Stimulated activated CD4-positive, alpha-beta T cell treated with anti-CD3 and anti-CD28 coated beads, Interleukin-2, amount 100 ng/mL, for 4 hours (primary cell): ENCODE results near the gene MNX1.

ENCODE experiments used
- DNase-seq: peaks from one replicate; pipeline ENCODE4 v3.0.0-alpha.2; 2020; ENCODE audit warnings: low read depth

MNX1 gene

DNA sequence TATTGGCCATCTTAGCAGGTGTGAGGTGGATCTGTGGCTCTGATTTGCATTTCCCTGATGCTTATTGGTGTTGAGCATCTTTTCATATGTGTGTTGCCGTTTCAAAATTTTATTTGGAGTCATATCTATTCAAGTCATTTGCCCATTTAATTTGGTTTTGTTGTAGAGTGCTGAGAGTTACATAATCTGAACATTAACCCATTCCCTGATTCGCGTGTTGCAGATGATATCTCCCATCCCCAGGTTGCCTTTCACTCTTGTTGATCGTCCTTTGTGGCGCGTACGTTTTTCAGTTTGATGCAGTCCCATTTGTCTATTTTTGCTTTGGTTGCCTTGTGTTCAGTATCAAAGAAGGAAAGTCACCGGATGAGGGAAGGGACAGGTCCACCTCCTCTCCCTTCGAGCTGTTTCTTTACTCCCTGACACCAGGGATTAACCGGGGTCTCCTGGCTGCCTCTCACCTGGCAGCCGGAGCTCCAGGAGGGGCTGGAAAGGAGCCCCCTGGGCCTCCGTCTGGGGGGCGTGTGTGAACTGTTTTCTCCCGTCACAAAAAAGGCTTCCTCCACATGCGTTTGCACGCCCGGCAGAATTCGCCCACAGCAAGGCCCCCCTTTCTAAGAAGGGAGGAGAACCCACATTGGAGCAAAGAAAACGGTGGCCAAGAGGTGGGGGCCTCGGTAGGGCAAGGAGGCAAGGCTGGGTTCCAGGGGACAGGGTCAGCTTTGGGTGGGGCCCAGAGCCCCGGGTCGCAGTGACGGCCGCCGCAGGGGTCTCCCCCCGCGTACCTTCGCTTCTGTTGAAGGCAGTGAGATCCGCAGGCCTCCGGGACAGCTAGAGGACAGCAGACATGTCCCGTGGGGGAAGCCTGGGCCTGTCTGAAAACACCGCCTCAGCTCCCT is 8.3 kb downstream of the MNX1 start:
- no peak for DNase-seq

DNA sequence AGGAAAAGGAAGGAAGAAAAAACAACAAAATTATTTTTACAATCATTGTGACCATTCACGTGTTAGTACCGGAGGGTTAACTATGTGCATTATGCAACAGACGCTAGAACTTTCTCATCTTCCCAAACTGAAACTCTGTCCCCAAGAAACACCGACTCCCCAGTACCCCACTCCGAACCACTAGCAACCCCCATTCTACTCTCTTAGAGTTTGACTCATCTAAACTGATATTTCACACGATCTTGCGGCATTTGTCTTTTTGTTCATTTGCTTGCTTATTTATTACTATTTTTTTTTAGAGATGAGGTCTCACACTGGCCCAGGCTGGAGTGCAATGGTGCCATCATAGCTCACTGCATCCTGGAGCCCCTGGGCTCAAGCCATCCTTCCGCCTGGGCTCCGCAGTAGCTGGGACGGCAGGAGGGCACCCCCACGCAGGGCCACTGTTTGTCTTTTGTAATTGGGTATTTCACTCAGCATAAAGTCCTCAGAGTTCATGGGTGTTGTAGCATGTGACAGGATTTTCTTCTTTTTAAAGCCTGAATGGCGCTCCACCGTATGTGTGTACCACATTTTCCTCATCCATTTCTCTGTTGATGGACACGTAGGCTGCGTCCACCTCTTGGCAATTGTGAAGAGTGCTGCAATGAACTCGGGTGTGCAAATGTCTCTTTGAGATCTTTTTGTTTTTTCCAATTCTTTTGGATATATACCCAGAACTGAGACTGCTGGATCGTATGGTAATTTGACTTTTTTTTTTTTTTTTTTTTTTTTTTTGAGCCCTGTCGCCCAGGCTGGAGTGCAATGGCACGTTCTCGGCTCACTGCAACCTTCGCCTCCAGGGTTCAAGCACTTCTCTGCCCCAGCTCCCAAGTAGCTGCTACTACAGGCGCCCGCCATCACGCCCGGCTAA is 9.5 kb downstream of the MNX1 start:
- no peak for DNase-seq

DNA sequence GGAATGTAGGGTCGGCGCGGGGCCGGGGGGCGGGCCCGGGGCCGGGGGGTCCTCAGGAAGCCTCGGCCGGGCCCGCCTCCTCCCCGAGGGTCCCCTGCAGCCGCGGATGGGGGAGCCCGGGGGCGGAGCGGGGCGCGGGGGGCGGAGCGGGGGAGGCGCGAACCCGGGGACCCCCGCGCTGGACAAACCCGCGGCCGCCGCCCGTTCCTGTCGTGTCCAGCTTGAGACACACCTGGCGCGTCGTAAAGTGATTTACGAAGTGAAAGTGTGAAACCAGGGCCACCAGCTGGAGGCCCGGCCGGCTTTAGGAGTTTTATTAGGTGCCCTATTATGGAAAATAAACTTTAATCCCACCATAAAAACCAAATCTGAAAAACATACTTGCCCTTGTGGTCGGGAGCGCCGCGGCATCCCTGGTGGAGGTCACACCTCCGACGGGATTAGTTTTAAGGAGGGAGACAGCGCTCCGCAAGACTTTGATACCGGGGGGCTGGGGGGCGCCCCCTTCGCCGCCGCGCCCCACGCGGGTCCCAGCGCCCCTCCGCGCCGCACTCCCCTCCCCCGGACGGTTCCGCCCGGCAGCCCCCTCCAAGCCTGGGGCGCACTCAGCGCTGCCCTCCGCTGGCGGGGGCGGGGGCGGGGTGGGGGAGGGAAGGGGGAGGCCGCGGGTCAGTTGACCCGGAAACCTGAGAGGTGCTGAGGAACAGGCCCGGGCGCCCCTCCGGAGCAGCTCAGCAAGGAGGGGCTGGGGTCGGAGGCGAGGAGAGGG is 10.3 kb downstream of the MNX1 start:
- DNase-seq: no peak

DNA sequence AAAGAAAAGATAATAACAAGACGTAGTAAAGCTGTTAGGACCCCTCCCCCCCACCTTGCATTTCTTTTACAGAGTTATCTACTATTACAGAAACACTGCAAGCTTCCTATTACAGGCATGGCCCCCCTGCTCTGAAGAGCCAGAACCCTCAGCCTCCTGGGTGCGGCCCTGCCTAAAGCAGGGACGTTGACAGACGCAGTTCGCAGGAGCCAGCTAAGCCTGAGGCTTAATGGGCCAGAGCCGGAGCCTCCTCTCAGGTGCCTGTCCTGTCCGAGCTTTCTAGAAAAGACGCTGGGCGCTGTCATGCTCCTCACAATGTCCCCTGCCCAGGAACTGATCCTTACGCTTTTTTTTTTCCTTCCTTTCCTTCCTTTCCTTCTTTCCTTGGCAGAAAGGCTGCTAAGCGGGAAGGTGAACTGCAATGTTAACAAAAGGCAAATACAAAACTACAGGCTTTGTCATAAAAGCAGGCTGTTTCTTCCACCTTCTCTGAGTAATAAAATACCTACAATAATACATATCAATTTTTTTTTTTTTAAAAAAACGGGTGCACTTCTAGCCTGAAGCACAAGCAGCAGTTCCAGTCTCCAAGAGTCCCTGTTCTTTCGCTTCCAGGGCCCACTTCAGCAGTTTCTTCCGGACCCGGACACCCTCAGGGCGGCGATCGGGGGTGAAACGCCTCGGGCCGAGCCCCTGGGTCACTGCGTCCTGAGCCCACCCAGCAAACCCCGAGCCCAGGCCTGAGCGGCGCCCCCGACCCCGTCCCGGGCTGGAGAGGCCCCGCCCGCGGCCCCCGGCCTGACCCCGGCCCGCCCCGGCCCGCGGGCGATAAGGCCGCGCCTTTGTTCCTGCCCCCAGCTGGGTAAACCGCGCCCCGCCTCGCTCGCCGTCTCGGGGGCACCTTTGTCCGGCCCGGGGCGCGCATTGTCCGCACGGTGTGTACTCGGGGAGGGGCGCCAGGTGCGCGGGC is 11.2 kb downstream of the MNX1 start:
- DNase-seq: no peak

DNA sequence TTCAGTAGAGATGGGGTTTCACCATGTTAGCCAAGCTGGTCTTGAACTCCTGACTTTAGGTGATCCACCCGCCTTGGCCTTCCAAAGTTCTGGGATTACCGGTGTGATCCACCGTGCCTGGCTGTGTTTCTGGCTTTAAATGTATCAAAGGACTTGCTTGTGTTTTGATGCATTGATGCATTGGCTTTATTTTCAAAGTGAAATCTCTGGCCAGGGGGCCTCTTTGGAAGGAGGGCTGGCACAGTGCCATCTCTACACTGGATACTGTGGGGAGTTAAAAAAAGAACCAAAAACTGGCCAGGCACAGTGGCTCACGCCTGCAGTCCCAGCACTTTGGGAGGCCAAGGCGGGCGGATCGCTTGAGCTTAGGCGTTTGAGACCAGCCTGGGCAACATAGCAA is 16.0 kb downstream of the MNX1 start:
- no peak for DNase-seq

DNA sequence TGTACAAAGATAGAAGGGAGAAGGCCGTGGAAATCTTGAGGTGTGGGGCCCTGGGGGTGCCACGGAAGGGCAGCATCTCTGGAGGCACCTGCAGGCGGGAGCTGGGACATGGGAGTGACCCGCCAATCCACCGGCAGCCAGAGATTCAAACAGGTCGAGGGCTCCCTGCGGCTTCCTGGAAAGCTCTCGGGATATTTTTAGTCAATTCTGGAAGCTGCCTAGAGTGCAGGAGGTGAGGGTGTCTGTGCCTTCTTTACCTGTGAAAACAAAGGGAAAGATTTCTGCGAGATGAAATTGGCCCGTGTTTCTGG is 16.6 kb downstream of the MNX1 start:
- no peak for DNase-seq

DNA sequence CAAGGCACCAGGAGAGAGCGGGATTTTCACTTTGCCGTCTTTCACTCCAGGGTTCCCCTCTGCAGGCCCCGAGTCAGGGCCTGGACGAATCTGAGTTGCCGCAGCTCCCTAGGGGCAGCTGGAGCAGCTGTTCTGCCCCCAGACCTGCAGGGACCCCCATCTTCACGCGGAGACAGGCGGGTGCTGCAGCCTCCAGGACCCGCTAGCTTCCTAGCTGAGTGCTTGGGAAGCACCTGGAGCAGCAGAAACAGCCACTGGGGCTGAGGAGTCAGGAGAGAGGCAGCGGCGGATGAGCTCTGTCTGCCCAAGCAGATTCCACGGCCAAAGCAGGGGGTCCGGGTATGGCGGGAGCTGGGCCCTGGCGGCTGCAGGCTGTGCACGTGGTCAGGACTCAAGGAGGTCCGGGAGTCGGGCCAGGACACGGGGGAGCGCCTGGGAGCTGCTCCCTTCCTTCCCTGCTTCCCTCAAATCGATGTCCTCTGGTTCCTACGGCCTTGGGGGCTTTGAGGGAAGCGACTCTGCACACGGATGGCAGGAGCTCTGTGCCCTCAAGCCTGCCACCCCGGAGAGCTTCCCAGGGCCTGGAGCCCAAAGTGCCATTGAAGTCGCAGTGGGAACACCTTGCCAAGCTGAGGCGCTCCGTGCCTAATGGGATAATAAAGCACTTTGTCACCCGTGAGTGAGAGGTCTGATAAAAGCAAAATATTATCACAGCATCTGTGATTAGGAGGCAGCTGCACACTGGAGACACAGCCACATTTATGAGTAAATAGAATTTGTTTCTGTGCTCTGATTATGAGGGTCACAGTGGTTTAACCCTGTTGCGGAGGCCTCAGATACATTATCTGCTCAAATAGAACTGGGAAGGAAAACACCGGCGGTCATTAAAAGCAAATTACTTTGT is 17.2 kb downstream of the MNX1 start:
- DNase-seq: no peak

DNA sequence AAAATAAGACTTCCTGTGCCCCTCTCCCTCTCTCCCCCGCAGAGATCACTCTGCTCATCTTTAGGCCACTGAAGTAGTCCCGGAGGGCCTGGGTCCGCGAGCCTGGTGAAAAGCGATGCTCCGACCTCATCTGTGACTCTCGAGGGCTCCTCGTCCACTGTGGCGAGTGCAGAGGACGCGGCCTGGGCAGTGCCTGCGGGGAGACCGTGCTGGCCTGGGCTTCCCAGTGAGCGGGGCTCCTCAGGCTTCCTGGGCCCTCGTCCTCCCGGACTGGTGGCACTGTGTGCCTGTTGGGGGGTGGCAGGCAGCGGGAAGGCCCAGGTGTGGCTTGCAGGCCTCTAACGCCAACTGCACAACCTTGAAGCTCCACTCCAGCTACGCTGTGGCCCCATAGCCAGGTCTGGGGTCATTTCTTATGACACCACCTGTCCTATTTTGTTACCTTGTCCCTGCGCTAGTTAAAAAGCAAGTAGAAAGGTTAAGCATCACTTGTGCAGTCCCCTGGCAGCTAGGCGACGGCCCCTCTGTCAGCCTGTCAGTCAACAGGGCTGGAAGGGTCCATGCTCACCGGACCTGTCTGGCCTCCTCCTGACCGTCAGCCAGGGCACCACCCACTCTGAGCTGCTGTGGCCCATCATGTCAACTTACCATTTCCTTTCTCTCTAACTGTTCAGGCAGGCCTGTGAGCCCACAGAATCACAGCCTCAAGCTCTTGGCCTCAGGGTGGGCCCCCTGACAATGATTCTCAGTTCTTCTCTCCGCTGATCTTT is 20.5 kb downstream of the MNX1 start:
- no peak for DNase-seq

DNA sequence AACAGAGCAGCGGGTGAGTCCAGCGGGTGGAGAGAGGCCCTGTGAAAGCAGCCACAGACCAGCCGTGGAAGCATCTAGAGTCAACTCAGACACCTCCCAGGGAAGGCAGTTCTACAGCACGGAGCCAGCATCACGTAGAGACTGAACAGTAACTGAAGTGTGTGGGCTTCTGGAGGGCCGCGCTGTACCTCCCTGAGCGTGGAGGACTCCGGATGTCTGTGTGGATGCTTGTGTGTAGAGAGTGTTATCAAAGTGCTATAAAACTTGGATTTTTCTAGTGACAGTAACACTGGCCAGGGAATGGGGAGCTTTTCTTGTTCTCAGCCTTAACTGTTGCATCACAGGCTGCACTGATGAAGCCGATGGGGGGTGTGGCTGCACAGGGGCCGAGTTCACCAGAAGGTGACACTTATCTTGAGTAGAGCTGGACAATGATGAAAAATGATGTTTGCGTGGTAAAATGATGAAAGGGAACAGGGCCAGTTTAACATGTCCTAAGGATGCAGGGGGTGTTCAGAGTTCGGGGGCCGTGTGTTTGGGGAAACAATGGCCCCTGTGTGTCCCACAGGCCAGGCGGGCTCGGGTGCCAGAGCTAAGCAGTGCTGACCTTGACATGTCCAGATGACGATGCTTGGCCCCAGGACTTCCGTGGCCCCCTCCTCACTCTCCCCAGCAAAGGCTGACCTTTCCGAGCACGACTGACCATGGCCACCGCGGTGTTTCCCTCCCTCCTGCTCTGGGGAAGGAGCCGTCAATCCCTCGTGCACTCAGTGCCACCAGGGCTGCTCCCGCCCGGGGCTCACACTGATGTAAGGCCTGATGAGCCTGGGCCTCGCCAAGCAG is 21.9 kb downstream of the MNX1 start:
- no peak for DNase-seq

DNA sequence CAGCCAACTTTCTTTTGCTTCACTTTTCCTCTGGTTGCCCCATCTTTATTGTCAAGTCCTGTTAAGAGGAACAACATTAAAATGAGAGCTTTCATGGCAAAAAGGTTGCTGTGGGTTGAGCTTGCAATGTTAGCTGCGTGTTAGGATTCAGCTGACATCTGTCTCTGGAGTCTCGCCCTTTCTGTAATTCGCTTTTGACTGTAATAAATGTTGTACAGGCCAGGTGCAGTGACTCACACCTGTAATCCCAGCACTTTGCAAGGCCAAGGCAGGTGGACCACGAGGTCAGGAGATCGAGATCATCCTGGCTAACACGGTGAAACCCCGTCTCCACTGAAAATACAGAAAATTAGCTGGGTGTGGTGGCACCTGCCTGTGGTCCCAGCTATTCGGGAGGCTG is 24.1 kb downstream of the MNX1 start:
- no peak for DNase-seq

DNA sequence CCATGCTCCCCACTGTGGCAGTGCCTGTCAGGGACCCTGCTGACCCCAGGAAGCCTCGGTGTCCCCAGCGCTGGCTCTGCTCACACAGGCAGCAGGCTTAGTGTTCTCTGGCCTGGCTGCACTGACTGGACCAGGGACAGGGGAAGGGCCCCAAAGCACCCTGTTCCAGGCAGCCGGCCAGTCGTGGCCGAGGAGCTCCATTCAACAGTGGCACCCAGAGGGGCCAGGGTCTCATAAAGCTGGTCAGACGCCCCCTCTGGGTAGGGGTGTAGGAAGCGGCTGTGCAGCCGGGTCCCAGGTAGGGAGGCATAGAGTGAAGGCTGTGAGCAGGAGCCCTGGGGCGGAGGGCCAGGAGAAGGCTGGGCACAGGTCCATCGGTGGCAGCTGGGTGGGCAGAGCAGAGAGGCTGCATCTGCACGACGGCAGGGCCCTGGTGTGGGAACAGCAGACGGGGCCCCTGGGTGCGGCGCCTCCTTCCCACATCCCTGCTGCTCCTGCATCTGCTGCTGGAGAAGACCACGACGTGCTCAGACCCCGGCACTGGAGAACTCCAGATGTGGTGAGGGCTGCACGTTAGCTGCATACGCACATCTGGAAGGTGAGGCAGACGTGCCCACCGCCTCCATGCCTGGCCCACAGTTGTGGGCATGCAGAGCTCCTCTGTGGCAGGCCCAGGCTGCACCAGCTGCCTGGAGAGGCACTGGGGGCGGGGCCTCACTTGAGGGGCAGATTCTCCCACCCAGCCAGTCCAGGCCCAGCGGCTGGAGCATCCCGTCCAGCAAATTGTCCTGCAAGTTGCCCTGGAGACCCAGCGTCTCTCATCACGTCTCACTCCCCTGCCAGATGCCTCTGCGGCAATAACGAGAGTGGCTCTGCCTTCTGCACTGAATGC is 25.1 kb downstream of the MNX1 start:
- no peak for DNase-seq

DNA sequence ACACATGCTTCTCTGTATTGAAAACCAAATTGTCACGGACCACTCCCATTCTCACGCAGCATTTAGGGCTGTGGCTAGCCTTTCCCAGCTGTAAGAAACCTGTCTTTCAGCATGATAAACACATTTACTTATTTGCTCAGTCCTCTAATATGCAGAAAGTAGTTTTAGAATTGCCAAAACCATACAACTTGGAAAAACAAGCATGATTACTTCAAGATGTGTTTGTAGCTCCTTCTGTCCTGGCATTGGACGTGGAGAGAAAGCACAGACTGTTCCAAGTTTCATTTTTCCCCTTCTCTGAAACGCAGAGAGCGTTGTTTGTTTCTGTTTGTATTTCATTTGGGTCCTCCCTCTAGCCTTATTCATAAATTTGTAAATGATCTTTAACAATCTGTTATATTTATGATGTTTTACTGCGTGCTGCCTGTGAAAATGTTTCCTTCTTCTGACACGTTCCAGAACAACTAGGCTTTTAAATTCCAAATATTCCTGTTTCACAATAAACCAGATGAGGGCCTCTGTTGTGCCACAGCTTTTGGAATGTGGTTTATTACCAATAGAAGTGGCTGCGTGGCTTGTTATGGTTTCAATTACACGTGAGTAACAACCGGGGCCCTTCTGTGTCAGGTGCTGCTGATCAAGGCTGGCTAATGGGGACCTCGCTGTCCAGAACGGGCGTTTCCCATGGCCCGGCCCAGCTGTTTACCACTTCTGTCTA is 26.1 kb downstream of the MNX1 start:
- no peak for DNase-seq

DNA sequence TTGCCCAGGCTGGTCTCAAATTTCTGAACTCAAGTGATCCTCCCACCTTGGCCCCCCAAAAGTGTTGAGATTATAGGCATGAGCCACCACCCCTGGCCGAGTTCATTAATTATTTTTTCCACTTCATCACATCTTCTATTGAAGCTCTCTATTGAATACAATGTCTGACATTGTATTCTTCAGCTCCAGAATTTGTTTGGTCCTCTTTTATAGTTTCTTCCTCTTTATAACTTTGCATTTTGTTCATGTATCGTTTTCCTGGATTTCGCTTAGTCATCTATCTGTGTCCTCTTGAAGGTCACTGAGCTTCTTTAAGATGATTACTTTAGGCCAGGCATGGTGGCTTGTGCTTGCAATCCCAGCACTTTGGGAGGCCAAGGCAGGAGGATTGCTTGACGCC is 30.8 kb downstream of the MNX1 start:
- DNase-seq: no peak

DNA sequence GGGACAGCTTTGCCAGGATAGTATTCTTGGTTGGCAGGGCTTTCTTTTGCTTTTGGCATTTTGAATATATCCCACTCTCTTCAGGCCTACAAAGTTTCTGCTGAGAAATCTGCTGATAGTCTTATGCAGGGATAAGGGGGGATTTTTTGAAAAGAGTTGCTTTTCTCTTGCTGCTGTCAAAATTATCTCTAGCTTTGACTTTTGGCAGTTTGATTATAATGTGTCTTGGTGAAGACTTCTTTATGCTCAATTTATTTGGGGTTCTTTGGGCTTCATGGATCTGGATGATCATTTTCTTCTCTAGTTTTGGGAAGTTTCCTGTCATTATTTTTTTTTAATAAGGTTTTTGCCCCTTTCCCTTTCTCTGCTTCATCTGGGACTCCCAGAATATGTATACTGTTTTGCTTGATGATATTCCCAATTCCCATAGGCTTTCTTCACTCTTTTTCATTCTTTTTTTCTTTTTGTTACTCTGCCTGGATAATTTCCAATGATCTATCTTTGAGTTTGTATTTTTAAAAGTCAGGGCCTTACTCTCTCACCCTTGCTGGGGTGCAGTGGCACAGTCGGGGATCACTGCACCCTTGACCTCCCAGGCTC is 31.4 kb downstream of the MNX1 start:
- DNase-seq: no peak

DNA sequence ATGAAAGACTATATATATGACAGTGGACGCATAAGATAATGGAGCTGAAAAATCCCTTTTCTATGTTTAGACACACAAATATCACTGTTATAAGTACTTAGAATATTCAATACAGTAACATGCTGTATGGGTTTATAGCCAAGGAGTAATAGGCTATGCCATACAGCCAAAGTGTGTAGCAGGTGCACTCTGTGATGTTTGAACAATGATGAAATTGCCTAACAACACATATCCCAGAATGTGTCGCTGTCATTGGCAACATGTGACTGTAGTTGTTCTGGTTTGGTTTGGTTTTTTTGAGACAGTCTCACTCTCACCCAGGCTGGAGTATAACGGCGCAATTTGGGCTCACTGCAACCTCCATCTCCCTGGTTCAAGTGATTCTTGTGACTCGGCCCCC is 34.8 kb downstream of the MNX1 start:
- no peak for DNase-seq

DNA sequence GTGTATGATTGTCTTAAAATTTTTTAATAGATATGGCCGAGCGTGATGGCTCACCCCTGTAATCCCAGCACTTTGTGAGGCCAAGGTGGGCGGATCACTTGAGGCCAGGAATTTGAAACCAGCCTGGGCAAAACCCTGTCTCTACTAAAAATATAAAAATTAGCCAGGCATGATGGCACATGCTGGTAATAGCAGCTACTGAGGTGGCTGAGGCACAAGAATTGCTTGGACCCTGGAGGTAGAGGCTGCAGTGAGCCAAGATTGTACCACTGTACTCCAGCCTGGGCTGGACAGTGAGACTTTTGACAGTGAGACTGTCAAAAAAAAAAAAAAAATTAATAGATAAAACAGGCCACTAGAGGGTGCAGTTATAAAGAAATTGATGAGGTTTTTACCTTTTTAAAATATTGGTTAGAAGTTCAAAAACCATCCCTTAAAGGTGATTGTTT is 40.5 kb downstream of the MNX1 start:
- DNase-seq: no peak
